ENCODE results near the gene ADAMTSL3.
"Not testable (repeated sequence)": the region's sequence is repeated elsewhere in the genome, so short reads cannot be mapped to it uniquely, and the experiment has no call there.

ADAMTSL3 gene

DNA sequence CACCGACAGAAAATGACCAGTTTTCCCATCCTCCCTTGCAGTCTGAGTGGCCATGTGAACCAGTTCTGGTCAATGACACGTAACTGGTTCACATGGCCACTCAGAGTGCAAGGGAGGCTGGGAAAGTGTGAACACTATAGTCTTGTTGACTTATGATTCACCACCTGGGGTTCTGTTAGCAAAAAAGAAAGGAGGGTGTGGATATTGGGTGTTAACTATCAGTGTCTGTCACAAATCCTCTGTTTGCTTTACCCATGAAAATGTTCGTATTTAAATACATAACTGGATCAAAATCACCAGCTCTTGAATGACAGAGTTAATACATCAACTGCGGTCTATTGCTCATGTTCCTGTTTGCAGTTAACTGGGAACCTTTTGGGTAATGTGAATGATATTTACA lies 92.3 kb downstream of the ADAMTSL3 start:
- CTCF ChIA-PET: no interaction called here

DNA sequence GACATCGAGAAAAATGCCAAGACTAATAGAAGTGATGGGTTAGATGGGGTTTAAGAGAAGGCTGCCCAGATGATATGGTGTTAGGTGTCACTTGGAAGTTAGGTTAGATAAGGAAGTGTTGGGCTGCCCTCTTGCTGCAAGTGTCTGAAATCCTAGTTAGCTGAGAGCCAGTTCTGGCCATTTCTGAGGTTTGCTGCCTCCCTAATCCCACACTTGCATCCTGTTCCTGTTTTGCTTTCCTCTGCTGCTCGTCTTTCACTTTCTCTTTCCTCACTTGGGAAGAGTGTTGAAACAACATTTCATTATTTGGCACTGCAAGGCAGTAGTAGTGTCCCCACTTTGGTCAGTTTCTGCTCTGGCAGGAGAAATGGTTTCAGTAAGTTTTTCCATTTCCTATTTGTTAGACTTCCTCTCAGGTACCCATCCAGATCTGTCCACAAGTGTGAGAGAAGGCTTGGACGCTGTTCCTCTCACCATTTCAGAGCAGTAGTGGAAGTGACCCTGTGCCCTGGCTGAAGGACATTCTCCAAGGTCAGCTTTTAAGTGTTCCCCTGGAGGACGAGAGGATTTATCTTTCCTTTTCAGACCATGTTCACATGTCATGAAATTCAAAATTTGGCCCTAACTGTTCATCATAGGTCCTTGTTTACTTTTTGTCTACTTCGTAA lies 93.3 kb downstream of the ADAMTSL3 start:
- H3K27ac ChIP-seq (ENCODE audit: insufficient read depth in 1 of 2, low read depth in 1 of 2, low read length in 2 of 2, poor library complexity in 1 of 2, severe bottlenecking in 2 of 2): no peak overlapping the region
- peaks cover 0 to 5% (median 0%) of the 10 kb centered on the region in 4 experiments for H3K4me1 ChIP-seq (ENCODE audit: control extremely low read depth in 1 of 4, control insufficient read depth in 4 of 4, insufficient read depth in 4 of 4, low read length in 3 of 4)
- CTCF ChIA-PET: no interaction called here
- no peaks in the 10 kb centered on the region for H3K36me3 ChIP-seq (ENCODE audit: control insufficient read depth in 4 of 4, insufficient read depth in 4 of 4, low read length in 3 of 4)
- peak overlapping the region in 3 of 7 experiments; percentile 3 to 47 (median 4) for H3K4me3 ChIP-seq (ENCODE audit: control insufficient read depth in 1 of 7, extremely low read depth in 1 of 7, insufficient read depth in 4 of 7, low read depth in 2 of 7, low read length in 6 of 7)
- POLR2A ChIA-PET: no interaction called here
- H3K9me3 ChIP-seq (ENCODE audit: control extremely low read depth in 1 of 5, control insufficient read depth in 4 of 5, insufficient read depth in 2 of 5, low read depth in 1 of 5, low read length in 4 of 5): no peaks in the 10 kb centered on the region
- 63% methylated on average over 4 of the region's 5 CpGs for WGBS (ENCODE audit: insufficient coverage)
- no peaks in the 10 kb centered on the region for H3K27me3 ChIP-seq (replicated peaks in 2 of 5; ENCODE audit: control insufficient read depth in 4 of 5, insufficient read depth in 5 of 5, low read length in 4 of 5)
- peak; percentile 14 to 27 (median 23) for DNase-seq

More for the DNA sequence above, 92.3 kb downstream of the ADAMTSL3 start:
- Histone ChIP-seq H3K27ac (ENCODE audit: insufficient read depth in 1 of 2, low read depth in 1 of 2, low read length in 2 of 2, poor library complexity in 1 of 2, severe bottlenecking in 2 of 2) (no peak overlapping the region), H3K4me3 (ENCODE audit: control insufficient read depth in 1 of 7, extremely low read depth in 1 of 7, insufficient read depth in 4 of 7, low read depth in 2 of 7, low read length in 6 of 7) (no peak overlapping the region), H3K36me3 (ENCODE audit: control insufficient read depth in 4 of 4, insufficient read depth in 4 of 4, low read length in 3 of 4) (no peaks in the 10 kb centered on the region), H3K4me1 (ENCODE audit: control extremely low read depth in 1 of 4, control insufficient read depth in 4 of 4, insufficient read depth in 4 of 4, low read length in 3 of 4) (peaks cover 0 to 5% (median 0%) of the 10 kb centered on the region in 4 experiments), H3K27me3 (replicated peaks in 2 of 5; ENCODE audit: control insufficient read depth in 4 of 5, insufficient read depth in 5 of 5, low read length in 4 of 5) (no peaks in the 10 kb centered on the region), H3K9me3 (ENCODE audit: control extremely low read depth in 1 of 5, control insufficient read depth in 4 of 5, insufficient read depth in 2 of 5, low read depth in 1 of 5, low read length in 4 of 5) (no peaks in the 10 kb centered on the region)
- 96% methylated on average over 2 of the region's 4 CpGs for WGBS (ENCODE audit: insufficient coverage)
- DNase-seq: no peak
- POLR2A ChIA-PET: no interaction called here

DNA sequence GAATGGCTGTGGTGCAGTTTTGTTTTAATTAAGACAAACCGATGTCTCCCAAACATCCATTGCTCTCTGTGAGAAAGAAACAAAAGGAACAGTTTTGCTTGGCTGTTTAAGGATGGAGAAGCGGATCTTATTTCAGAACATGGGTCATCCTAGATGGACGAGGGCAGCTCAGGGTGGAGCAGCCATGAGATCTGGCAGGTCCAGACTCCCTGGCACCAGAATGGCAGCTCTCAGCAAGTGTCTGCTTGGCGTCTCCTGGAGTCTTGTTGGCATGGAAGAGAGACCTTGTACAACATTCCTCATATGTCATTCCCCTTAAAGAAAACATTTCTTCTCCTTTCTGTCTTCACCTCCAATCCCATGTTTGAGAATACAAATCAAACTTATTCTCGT lies 93.8 kb downstream of the ADAMTSL3 start:
- Histone ChIP-seq H3K27ac (ENCODE audit: insufficient read depth in 1 of 2, low read depth in 1 of 2, low read length in 2 of 2, poor library complexity in 1 of 2, severe bottlenecking in 2 of 2) (no peak overlapping the region), H3K9me3 (ENCODE audit: control extremely low read depth in 1 of 5, control insufficient read depth in 4 of 5, insufficient read depth in 2 of 5, low read depth in 1 of 5, low read length in 4 of 5) (no peaks in the 10 kb centered on the region), H3K4me1 (ENCODE audit: control extremely low read depth in 1 of 4, control insufficient read depth in 4 of 4, insufficient read depth in 4 of 4, low read length in 3 of 4) (peaks cover 0 to 5% (median 0%) of the 10 kb centered on the region in 4 experiments), H3K4me3 (ENCODE audit: control insufficient read depth in 1 of 7, extremely low read depth in 1 of 7, insufficient read depth in 4 of 7, low read depth in 2 of 7, low read length in 6 of 7) (no peak overlapping the region), H3K36me3 (ENCODE audit: control insufficient read depth in 4 of 4, insufficient read depth in 4 of 4, low read length in 3 of 4) (no peaks in the 10 kb centered on the region), H3K27me3 (replicated peaks in 2 of 5; ENCODE audit: control insufficient read depth in 4 of 5, insufficient read depth in 5 of 5, low read length in 4 of 5) (no peaks in the 10 kb centered on the region)
- 98% methylated on average over 5 of the region's 5 CpGs for WGBS (ENCODE audit: insufficient coverage)
- DNase-seq: no peak
- ChIA-PET CTCF (no interaction called here), POLR2A (no interaction called here)

DNA sequence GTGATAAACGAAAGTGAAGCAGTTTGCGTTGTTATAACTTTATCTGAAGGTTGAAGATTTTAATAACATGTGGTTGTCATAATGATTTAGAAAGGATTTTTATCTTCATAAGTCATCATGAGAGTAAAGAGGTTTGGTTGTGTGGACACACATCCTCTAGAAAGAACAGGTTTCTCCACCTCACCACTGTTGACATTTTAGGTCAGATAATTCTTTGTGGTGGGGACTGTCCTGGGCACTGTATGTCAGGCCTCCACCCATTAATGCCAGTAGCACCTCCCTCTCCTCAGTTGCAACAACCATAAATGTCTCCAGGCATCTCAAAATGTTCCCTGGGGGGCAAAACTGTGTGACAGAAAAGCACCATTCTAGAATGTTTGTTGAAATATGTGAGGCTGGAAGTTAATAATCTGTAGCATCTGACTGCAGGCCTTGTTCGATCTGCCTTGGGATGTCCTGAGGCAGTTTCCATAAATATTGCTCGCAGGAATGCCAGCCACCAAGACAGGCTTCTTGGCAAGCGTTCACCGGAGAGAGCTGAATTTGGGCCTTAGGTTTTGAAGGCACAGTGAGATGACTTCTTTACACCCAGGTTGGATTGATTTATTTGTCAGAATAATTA lies 100.1 kb downstream of the ADAMTSL3 start:
- Histone ChIP-seq H3K4me3 (ENCODE audit: control insufficient read depth in 1 of 7, extremely low read depth in 1 of 7, insufficient read depth in 4 of 7, low read depth in 2 of 7, low read length in 6 of 7) (no peak overlapping the region), H3K27me3 (replicated peaks in 2 of 5; ENCODE audit: control insufficient read depth in 4 of 5, insufficient read depth in 5 of 5, low read length in 4 of 5) (no peaks in the 10 kb centered on the region), H3K4me1 (ENCODE audit: control extremely low read depth in 1 of 4, control insufficient read depth in 4 of 4, insufficient read depth in 4 of 4, low read length in 3 of 4) (no peaks in the 10 kb centered on the region), H3K36me3 (ENCODE audit: control insufficient read depth in 4 of 4, insufficient read depth in 4 of 4, low read length in 3 of 4) (no peaks in the 10 kb centered on the region), H3K9me3 (ENCODE audit: control extremely low read depth in 1 of 5, control insufficient read depth in 4 of 5, insufficient read depth in 2 of 5, low read depth in 1 of 5, low read length in 4 of 5) (peaks cover 0 to 5% (median 0%) of the 10 kb centered on the region in 5 experiments), H3K27ac (ENCODE audit: insufficient read depth in 1 of 2, low read depth in 1 of 2, low read length in 2 of 2, poor library complexity in 1 of 2, severe bottlenecking in 2 of 2) (no peak overlapping the region)
- 100% methylated on average over 5 of the region's 6 CpGs for WGBS (ENCODE audit: insufficient coverage)
- ChIA-PET POLR2A (no interaction called here), CTCF (no interaction called here)
- no peak for DNase-seq

DNA sequence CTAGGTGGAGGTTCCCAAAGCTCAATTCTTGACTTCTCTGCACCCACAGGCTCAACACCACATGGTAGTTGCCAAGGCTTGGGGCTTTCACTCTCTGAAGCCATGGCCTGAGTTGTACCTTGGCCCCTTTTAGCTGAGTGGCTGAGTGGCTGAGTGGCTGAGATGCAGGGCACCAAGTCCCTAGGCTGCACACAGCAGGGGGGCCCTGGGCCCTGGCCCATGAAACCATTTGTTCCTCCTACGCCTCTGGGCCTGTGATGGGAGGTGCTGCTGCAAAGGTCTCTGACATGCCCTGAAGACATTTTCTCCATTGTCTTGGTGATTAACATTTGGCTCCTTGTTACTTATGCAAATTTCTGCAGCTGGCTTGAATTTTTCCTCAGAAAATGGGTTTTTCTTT lies 103.4 kb downstream of the ADAMTSL3 start:
- H3K36me3 ChIP-seq (ENCODE audit: control insufficient read depth in 4 of 4, insufficient read depth in 4 of 4, low read length in 3 of 4); H3K27me3 ChIP-seq (replicated peaks in 2 of 5; ENCODE audit: control insufficient read depth in 4 of 5, insufficient read depth in 5 of 5, low read length in 4 of 5); DNase-seq; H3K4me1 ChIP-seq (ENCODE audit: control extremely low read depth in 1 of 4, control insufficient read depth in 4 of 4, insufficient read depth in 4 of 4, low read length in 3 of 4); H3K9me3 ChIP-seq (ENCODE audit: control extremely low read depth in 1 of 5, control insufficient read depth in 4 of 5, insufficient read depth in 2 of 5, low read depth in 1 of 5, low read length in 4 of 5); H3K4me3 ChIP-seq (ENCODE audit: control insufficient read depth in 1 of 7, extremely low read depth in 1 of 7, insufficient read depth in 4 of 7, low read depth in 2 of 7, low read length in 6 of 7); CTCF ChIA-PET; POLR2A ChIA-PET; H3K27ac ChIP-seq (ENCODE audit: insufficient read depth in 1 of 2, low read depth in 1 of 2, low read length in 2 of 2, poor library complexity in 1 of 2, severe bottlenecking in 2 of 2): not testable (repeated sequence)
- WGBS (ENCODE audit: insufficient coverage): 100% methylated on average over 1 of the region's 1 CpG

DNA sequence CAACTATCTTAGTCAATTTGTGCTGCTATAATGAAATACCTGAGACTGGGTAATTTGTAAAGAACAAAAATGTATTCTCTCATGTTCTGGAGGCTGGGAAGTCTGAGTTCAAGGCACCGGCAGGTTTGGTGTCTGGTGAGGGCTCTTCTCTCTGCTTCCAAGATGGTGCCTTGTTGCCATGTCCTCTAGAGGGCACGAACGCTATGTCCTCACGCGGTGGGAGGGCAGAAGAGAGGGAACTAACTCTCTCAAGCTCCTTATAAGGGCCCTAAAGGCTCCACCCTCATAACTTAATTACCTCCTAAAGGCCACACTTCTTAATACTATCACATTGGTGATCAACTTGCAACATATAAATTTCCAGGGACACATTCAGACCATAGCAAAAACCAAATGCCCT lies 108.4 kb downstream of the ADAMTSL3 start:
- no peaks in the 10 kb centered on the region for H3K27me3 ChIP-seq (replicated peaks in 2 of 5; ENCODE audit: control insufficient read depth in 4 of 5, insufficient read depth in 5 of 5, low read length in 4 of 5)
- H3K36me3 ChIP-seq (ENCODE audit: control insufficient read depth in 4 of 4, insufficient read depth in 4 of 4, low read length in 3 of 4): no peaks in the 10 kb centered on the region
- POLR2A ChIA-PET: no interaction called here
- CTCF ChIA-PET: interaction anchor here (0.5 kb wide), 1 partner anchor 70 kb away, joined by 4 read pairs; no protein-coding TSS in a partner anchor
- H3K27ac ChIP-seq (ENCODE audit: insufficient read depth in 1 of 2, low read depth in 1 of 2, low read length in 2 of 2, poor library complexity in 1 of 2, severe bottlenecking in 2 of 2): no peak overlapping the region
- no peaks in the 10 kb centered on the region for H3K4me1 ChIP-seq (ENCODE audit: control extremely low read depth in 1 of 4, control insufficient read depth in 4 of 4, insufficient read depth in 4 of 4, low read length in 3 of 4)
- H3K9me3 ChIP-seq (ENCODE audit: control extremely low read depth in 1 of 5, control insufficient read depth in 4 of 5, insufficient read depth in 2 of 5, low read depth in 1 of 5, low read length in 4 of 5): no peaks in the 10 kb centered on the region
- 100% methylated on average over 1 of the region's 5 CpGs for WGBS (ENCODE audit: insufficient coverage)
- no peak for DNase-seq
- H3K4me3 ChIP-seq (ENCODE audit: control insufficient read depth in 1 of 7, extremely low read depth in 1 of 7, insufficient read depth in 4 of 7, low read depth in 2 of 7, low read length in 6 of 7): no peak overlapping the region

DNA sequence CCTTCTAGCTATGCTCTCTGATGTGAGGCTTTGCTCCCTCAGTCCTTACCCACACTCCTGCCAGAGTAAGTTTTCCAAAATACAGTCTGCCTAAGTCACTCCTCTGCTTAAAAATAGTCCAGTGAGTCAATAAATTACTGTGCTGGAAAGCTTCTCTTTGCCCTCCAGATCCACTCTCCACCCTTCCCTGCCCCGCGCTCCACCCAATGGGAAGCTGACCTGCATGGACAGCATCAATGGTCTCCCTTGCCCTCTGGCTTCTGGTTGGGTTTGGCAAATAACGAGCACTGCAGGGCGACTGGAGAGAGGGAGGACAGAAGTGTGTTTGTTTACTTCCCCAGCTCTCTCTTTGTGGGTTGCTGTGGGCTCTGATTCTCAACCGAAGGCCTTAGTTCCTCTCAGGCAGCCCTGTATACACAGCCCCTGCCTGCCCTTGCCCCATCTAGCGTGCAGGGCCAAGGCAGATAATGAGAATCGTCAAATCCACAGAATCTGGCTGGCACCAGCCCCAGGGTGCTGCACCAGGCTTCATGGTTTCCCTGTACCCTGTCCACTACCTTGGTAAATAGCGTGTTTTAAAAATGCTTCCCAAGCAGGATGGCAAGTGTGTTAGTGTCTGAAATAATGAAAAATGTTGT lies 110.4 kb downstream of the ADAMTSL3 start:
- no peaks in the 10 kb centered on the region for H3K27me3 ChIP-seq (replicated peaks in 2 of 5; ENCODE audit: control insufficient read depth in 4 of 5, insufficient read depth in 5 of 5, low read length in 4 of 5)
- no peak overlapping the region for H3K4me3 ChIP-seq (ENCODE audit: control insufficient read depth in 1 of 7, extremely low read depth in 1 of 7, insufficient read depth in 4 of 7, low read depth in 2 of 7, low read length in 6 of 7)
- H3K4me1 ChIP-seq (ENCODE audit: control extremely low read depth in 1 of 4, control insufficient read depth in 4 of 4, insufficient read depth in 4 of 4, low read length in 3 of 4): no peaks in the 10 kb centered on the region
- CTCF ChIA-PET: interaction anchor here (1.5 to 1.8 kb wide), 2 partner anchors 13 to 14 kb away, joined by 3 to 4 read pairs; no protein-coding TSS in a partner anchor
- H3K9me3 ChIP-seq (ENCODE audit: control extremely low read depth in 1 of 5, control insufficient read depth in 4 of 5, insufficient read depth in 2 of 5, low read depth in 1 of 5, low read length in 4 of 5): no peaks in the 10 kb centered on the region
- WGBS (ENCODE audit: insufficient coverage): 51% methylated on average over 3 of the region's 8 CpGs
- no peak overlapping the region for H3K27ac ChIP-seq (ENCODE audit: insufficient read depth in 1 of 2, low read depth in 1 of 2, low read length in 2 of 2, poor library complexity in 1 of 2, severe bottlenecking in 2 of 2)
- H3K36me3 ChIP-seq (ENCODE audit: control insufficient read depth in 4 of 4, insufficient read depth in 4 of 4, low read length in 3 of 4): no peaks in the 10 kb centered on the region
- DNase-seq: no peak
- POLR2A ChIA-PET: no interaction called here

Data from common myeloid progenitor, CD34-positive (primary cell).